ENCODE results near the gene CCDC78. TPM values are rescaled to one million over a fixed set of nuclear protein-coding genes. Genes with fewer than 3 reads are reported as not detected.

Gene CCDC78
- total and polyA plus RNA-seq, 5 donors from 2014 or later = 0.37 to 2.5 (median 0.45) TPM

- H3K9me3 Mint-ChIP-seq = peaks cover 0 to 2% (median 0%) of the 10 kb centered on the region in 7 donors
- ATAC-seq (ENCODE audit: low read depth in 2 of 2) = no peak
- DNase-seq = no peak
- peak overlapping the region in 2 of 3 donors; percentile 43 to 67 for H3K27ac Mint-ChIP-seq
- peaks cover 6% of the 10 kb centered on the region for H3K36me3 Mint-ChIP-seq
- no peaks in the 10 kb centered on the region for H3K27me3 Mint-ChIP-seq
- Histone ChIP-seq H3K27ac (ENCODE audit: insufficient read depth, low read length, poor library complexity, severe bottlenecking) (peak overlapping the region; percentile 77), H3K27me3 (ENCODE audit: control insufficient read depth, insufficient read depth, low read length) (no peaks in the 10 kb centered on the region), H3K36me3 (ENCODE audit: control insufficient read depth, insufficient read depth, low read length) (peaks cover 11% of the 10 kb centered on the region), H3K4me3 (ENCODE audit: low read depth, low read length) (peak overlapping the region; percentile 18), H3K9me3 (ENCODE audit: control insufficient read depth in 2 of 2, low read length in 2 of 2) (no peaks in the 10 kb centered on the region), H3K4me1 (ENCODE audit: control insufficient read depth, insufficient read depth, low read length, poor library complexity, severe bottlenecking) (peaks cover 16% of the 10 kb centered on the region)
- H3K4me1 Mint-ChIP-seq = peaks cover 0 to 21% (median 0%) of the 10 kb centered on the region in 4 donors
- peak overlapping the region; percentile 79 to 92 (median 84) for H3K4me3 Mint-ChIP-seq
Observed at GRCh38 chr16:740459-740763, 14.2 kb upstream of the CCDC78 start.

- H3K36me3 Mint-ChIP-seq = peaks cover 8% of the 10 kb centered on the region
- H3K9me3 Mint-ChIP-seq = peaks cover 0 to 2% (median 0%) of the 10 kb centered on the region in 7 donors
- H3K4me1 Mint-ChIP-seq = peaks cover 0 to 21% (median 1%) of the 10 kb centered on the region in 4 donors
- ATAC-seq (ENCODE audit: low read depth in 2 of 2) (no peak), DNase-seq (no peak)
- Histone ChIP-seq H3K4me3 (ENCODE audit: low read depth, low read length) (no peak overlapping the region), H3K27ac (ENCODE audit: insufficient read depth, low read length, poor library complexity, severe bottlenecking) (no peak overlapping the region), H3K27me3 (ENCODE audit: control insufficient read depth, insufficient read depth, low read length) (no peaks in the 10 kb centered on the region), H3K9me3 (ENCODE audit: control insufficient read depth in 2 of 2, low read length in 2 of 2) (no peaks in the 10 kb centered on the region), H3K36me3 (ENCODE audit: control insufficient read depth, insufficient read depth, low read length) (peaks cover 11% of the 10 kb centered on the region), H3K4me1 (ENCODE audit: control insufficient read depth, insufficient read depth, low read length, poor library complexity, severe bottlenecking) (peaks cover 16% of the 10 kb centered on the region)
- H3K4me3 Mint-ChIP-seq = peak overlapping the region; percentile 77 to 84 (median 80)
- H3K27ac Mint-ChIP-seq = no peak overlapping the region
- H3K27me3 Mint-ChIP-seq = no peaks in the 10 kb centered on the region
Observed at GRCh38 chr16:739560-740458, 13.6 kb upstream of the CCDC78 start.

GRCh38 chr16:736936-737481, 10.8 kb upstream of the CCDC78 start:
- ATAC-seq (ENCODE audit: low read depth in 2 of 2) (no peak), DNase-seq (no peak)

GRCh38 chr16:735982-736453, 9.8 kb upstream of the CCDC78 start:
- peaks cover 8% of the 10 kb centered on the region for H3K36me3 Mint-ChIP-seq
- no peaks in the 10 kb centered on the region for H3K9me3 Mint-ChIP-seq
- no peaks in the 10 kb centered on the region for H3K27me3 ChIP-seq (ENCODE audit: control insufficient read depth, insufficient read depth, low read length)
- no peak overlapping the region for H3K4me3 ChIP-seq (ENCODE audit: low read depth, low read length)
- H3K4me1 Mint-ChIP-seq = peaks cover 0 to 18% (median 1%) of the 10 kb centered on the region in 4 donors
- peaks cover 12% of the 10 kb centered on the region for H3K4me1 ChIP-seq (ENCODE audit: control insufficient read depth, insufficient read depth, low read length, poor library complexity, severe bottlenecking)
- no peak overlapping the region for H3K27ac Mint-ChIP-seq
- ATAC-seq (ENCODE audit: low read depth in 2 of 2) (no peak), DNase-seq (peak in 1 of 3 donors; percentile 60)
- H3K36me3 ChIP-seq (ENCODE audit: control insufficient read depth, insufficient read depth, low read length) = peaks cover 20% of the 10 kb centered on the region
- H3K9me3 ChIP-seq (ENCODE audit: control insufficient read depth in 2 of 2, low read length in 2 of 2) = no peaks in the 10 kb centered on the region
- H3K27ac ChIP-seq (ENCODE audit: insufficient read depth, low read length, poor library complexity, severe bottlenecking) = no peak overlapping the region
- H3K27me3 Mint-ChIP-seq = no peaks in the 10 kb centered on the region
- H3K4me3 Mint-ChIP-seq = peak overlapping the region in 2 of 4 donors; percentile 26 to 75

More at GRCh38 chr16:736936-737481, 10.8 kb upstream of the CCDC78 start:
- H3K27me3 Mint-ChIP-seq = no peaks in the 10 kb centered on the region
- no peak overlapping the region for H3K27ac ChIP-seq (ENCODE audit: insufficient read depth, low read length, poor library complexity, severe bottlenecking)
- H3K9me3 Mint-ChIP-seq = no peaks in the 10 kb centered on the region
- H3K27ac Mint-ChIP-seq = no peak overlapping the region
- H3K36me3 Mint-ChIP-seq = peaks cover 8% of the 10 kb centered on the region
- no peaks in the 10 kb centered on the region for H3K9me3 ChIP-seq (ENCODE audit: control insufficient read depth in 2 of 2, low read length in 2 of 2)
- peaks cover 0 to 21% (median 1%) of the 10 kb centered on the region in 4 donors for H3K4me1 Mint-ChIP-seq
- H3K36me3 ChIP-seq (ENCODE audit: control insufficient read depth, insufficient read depth, low read length) = peaks cover 20% of the 10 kb centered on the region
- H3K4me3 Mint-ChIP-seq = peak overlapping the region in 2 of 4 donors; percentile 32 to 54
- peaks cover 16% of the 10 kb centered on the region for H3K4me1 ChIP-seq (ENCODE audit: control insufficient read depth, insufficient read depth, low read length, poor library complexity, severe bottlenecking)
- H3K27me3 ChIP-seq (ENCODE audit: control insufficient read depth, insufficient read depth, low read length) = no peaks in the 10 kb centered on the region
- no peak overlapping the region for H3K4me3 ChIP-seq (ENCODE audit: low read depth, low read length)

- Histone ChIP-seq H3K36me3 (ENCODE audit: control insufficient read depth, insufficient read depth, low read length) (peaks cover 20% of the 10 kb centered on the region), H3K4me3 (ENCODE audit: low read depth, low read length) (no peak overlapping the region), H3K27me3 (ENCODE audit: control insufficient read depth, insufficient read depth, low read length) (no peaks in the 10 kb centered on the region), H3K27ac (ENCODE audit: insufficient read depth, low read length, poor library complexity, severe bottlenecking) (no peak overlapping the region), H3K4me1 (ENCODE audit: control insufficient read depth, insufficient read depth, low read length, poor library complexity, severe bottlenecking) (peaks cover 7% of the 10 kb centered on the region), H3K9me3 (ENCODE audit: control insufficient read depth in 2 of 2, low read length in 2 of 2) (no peaks in the 10 kb centered on the region)
- no peak overlapping the region for H3K27ac Mint-ChIP-seq
- no peak for DNase-seq
- H3K27me3 Mint-ChIP-seq = no peaks in the 10 kb centered on the region
- ATAC-seq (ENCODE audit: low read depth in 2 of 2) = no peak
- peak overlapping the region in 1 of 4 donors; percentile 75 for H3K4me3 Mint-ChIP-seq
- H3K4me1 Mint-ChIP-seq = peaks cover 0 to 18% (median 1%) of the 10 kb centered on the region in 4 donors
- no peaks in the 10 kb centered on the region for H3K9me3 Mint-ChIP-seq
- H3K36me3 Mint-ChIP-seq = peaks cover 8% of the 10 kb centered on the region
Observed at GRCh38 chr16:734981-735881, 9.0 kb upstream of the CCDC78 start.

GRCh38 chr16:734208-734980, 8.2 kb upstream of the CCDC78 start:
- Mint-ChIP-seq H3K9me3 (no peaks in the 10 kb centered on the region), H3K27ac (no peak overlapping the region), H3K4me1 (peaks cover 0 to 13% (median 1%) of the 10 kb centered on the region in 4 donors), H3K27me3 (no peaks in the 10 kb centered on the region), H3K4me3 (no peak overlapping the region), H3K36me3 (peaks cover 8% of the 10 kb centered on the region)
- Histone ChIP-seq H3K4me3 (ENCODE audit: low read depth, low read length) (no peak overlapping the region), H3K27me3 (ENCODE audit: control insufficient read depth, insufficient read depth, low read length) (no peaks in the 10 kb centered on the region), H3K36me3 (ENCODE audit: control insufficient read depth, insufficient read depth, low read length) (peaks cover 20% of the 10 kb centered on the region), H3K27ac (ENCODE audit: insufficient read depth, low read length, poor library complexity, severe bottlenecking) (no peak overlapping the region), H3K9me3 (ENCODE audit: control insufficient read depth in 2 of 2, low read length in 2 of 2) (no peaks in the 10 kb centered on the region), H3K4me1 (ENCODE audit: control insufficient read depth, insufficient read depth, low read length, poor library complexity, severe bottlenecking) (no peaks in the 10 kb centered on the region)
- no peak for ATAC-seq (ENCODE audit: low read depth in 2 of 2)
- no peak for DNase-seq

Measured in CD4-positive, CD25-positive, alpha-beta regulatory T cell (primary cell).